Peyer's patch (tissue), 4 donors: ENCODE measurements around the gene RNF152. TPM values are rescaled to one million over a fixed set of nuclear protein-coding genes. Genes with fewer than 3 reads are reported as not detected.

ENCODE experiments used
- DNase-seq, 3 donors: peaks; one replicate each; pipeline ENCODE4 v3.0.0-alpha.2; 2017 to 2019
- H3K27ac ChIP-seq, 4 donors: fragments of 200-600 bp; sonication (generic); one replicate each; pipeline ENCODE4 v1.5.1; 2016 to 2019
- H3K27me3 ChIP-seq, 2 donors: fragments of 200-600 bp; sonication (generic); one replicate each; pipeline ENCODE4 v1.5.1; 2019
- H3K36me3 ChIP-seq, 3 donors: fragments of 200-600 bp; sonication (generic); one replicate each; pipeline ENCODE4 v1.5.1; 2016 to 2019
- H3K4me1 ChIP-seq, 4 donors: fragments of 200-600 bp; sonication (generic); one replicate each; pipeline ENCODE4 v1.5.1; 2016 to 2019
- H3K4me3 ChIP-seq, 4 donors: fragments of 200-600 bp; sonication (generic); 1 replicate in 3 of 4; 2 replicates in 1 of 4; pipeline ENCODE4 v1.5.1; 2016 to 2019; ENCODE audit warnings: mild to moderate bottlenecking in 1 of 4
- H3K9me3 ChIP-seq, 4 donors: fragments of 200-600 bp; sonication (generic); one replicate each; pipeline ENCODE4 v1.5.1; 2016 to 2019; ENCODE audit warnings: mild to moderate bottlenecking in 1 of 4
- POLR2A ChIP-seq, 2 donors: fragments of 450-650 bp; IDR thresholded peaks; one replicate each; pipeline ENCODE4 v1.5.1; 2017; ENCODE audit warnings: antibody characterized with exemption in 2 of 2, mild to moderate bottlenecking in 2 of 2, moderate library complexity in 2 of 2
- total RNA-seq, 4 donors: library from RNA; depleted of rRNA; stranded (reverse); fragments of >200 nt; gene quantifications; one replicate each; pipeline ENCODE4 v1.1.0, GENCODE V29; 2016
- TF ChIP-seq, protein P1 (sequence below), 6 experiments: fragments of 450-650 bp in 4 of 6; fragments of 200-600 bp in 2 of 6; sonication (generic) in 1 of 6; IDR thresholded peaks; one replicate each; pipeline ENCODE4 v1.5.1; 2017 to 2019; ENCODE audit warnings: antibody characterized with exemption in 6 of 6, mild to moderate bottlenecking in 3 of 6, moderate library complexity in 1 of 6

RNF152 gene
- total RNA-seq, 4 donors from 2014 or later = 17.3 to 185 (median 120) TPM

DNA sequence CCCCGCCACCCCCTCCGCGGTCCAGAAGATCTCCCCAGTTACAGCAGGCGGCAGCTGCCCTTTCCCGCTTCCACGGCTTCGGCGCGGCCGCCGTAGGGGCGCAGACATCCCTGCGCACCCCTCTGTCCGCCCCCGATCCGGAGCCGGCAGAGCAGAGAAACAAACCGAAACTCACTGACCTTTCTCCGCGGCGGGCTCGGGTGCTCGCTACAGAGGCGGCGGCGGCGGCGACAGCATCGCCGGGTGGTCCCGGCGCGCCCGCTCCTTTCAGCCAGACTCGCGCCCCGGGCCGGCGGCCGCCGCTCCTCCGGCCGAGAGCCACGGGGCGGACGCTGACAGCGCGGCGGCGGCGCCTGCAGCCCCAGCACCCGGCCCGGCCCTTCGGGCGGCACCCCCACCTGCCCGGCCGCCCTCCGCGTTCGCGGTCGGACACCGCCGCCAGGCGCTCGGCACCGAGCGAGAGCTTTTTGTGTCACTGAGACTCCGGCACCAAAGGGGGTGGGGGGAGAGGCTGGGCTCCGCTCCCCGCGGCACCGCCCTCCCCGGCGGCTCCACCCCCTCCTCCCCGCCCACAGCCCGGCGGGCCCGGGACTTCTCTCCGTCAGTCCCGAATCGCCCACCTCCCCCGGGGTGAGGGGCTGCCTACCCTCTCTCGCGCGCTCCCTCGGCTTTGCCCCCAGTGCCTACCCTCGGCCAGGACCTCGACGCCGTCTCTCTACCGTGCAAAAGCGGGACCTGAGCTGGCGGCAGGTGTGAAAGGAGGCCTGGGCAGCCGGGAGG is 1.4 kb upstream of the RNF152 start:
- peak overlapping the region; percentile 58 to 93 (median 86) for H3K27ac ChIP-seq
- peaks cover 0 to 15% (median 3%) of the 10 kb centered on the region in 4 donors for H3K4me1 ChIP-seq
- TF ChIP-seq, protein P1, sequence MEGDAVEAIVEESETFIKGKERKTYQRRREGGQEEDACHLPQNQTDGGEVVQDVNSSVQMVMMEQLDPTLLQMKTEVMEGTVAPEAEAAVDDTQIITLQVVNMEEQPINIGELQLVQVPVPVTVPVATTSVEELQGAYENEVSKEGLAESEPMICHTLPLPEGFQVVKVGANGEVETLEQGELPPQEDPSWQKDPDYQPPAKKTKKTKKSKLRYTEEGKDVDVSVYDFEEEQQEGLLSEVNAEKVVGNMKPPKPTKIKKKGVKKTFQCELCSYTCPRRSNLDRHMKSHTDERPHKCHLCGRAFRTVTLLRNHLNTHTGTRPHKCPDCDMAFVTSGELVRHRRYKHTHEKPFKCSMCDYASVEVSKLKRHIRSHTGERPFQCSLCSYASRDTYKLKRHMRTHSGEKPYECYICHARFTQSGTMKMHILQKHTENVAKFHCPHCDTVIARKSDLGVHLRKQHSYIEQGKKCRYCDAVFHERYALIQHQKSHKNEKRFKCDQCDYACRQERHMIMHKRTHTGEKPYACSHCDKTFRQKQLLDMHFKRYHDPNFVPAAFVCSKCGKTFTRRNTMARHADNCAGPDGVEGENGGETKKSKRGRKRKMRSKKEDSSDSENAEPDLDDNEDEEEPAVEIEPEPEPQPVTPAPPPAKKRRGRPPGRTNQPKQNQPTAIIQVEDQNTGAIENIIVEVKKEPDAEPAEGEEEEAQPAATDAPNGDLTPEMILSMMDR (IDR thresholded peaks at IDR 0.05) = peak in 4 of 6 experiments; percentile 21 to 76 (median 62)
- TF ChIP-seq POLR2A (IDR thresholded peaks at IDR 0.05) = peak; percentile 46 to 79
- no peaks in the 10 kb centered on the region for H3K9me3 ChIP-seq
- H3K4me3 ChIP-seq = peak overlapping the region; percentile 68 to 99 (median 88)
- peaks cover 0 to 7% (median 0%) of the 10 kb centered on the region in 3 donors for H3K36me3 ChIP-seq
- H3K27me3 ChIP-seq = no peaks in the 10 kb centered on the region
- peak; percentile 24 to 92 (median 88) for DNase-seq

DNA sequence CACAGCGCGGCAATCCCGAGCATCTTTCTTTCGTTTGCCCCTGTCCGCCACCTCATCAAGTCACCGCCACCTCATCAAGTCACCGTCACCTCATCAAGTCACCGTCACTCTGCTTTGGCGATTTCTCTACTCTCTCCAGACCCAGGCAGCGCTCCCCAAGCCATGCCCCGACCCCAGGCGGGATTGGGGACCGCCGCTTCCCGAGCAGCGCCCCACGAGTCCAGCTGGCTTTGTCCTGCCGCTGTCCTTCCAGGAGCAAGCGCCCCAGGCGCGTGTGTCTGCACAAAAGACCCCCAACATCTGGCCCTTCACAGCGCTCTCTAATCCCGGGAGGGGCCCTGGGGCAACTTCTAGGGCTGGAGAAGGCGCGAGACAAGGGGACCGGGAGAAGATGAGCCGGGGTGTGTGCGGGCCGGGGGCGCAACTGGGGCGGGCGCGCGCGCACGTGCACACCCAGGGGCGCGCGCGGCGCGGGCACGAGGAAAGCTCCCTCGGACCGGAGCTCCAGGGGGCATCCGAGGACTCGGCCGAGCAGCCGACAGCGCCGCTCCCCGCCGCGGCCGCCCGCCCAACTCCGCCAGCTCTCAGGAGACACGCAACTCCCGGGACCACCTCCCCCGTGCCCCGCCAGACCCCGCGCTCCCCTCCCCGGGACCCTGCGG is 633 bp upstream of the RNF152 start:
- peak overlapping the region; percentile 68 to 99 (median 88) for H3K4me3 ChIP-seq
- peak overlapping the region; percentile 58 to 93 (median 86) for H3K27ac ChIP-seq
- H3K27me3 ChIP-seq = no peaks in the 10 kb centered on the region
- peaks cover 0 to 7% (median 0%) of the 10 kb centered on the region in 3 donors for H3K36me3 ChIP-seq
- peaks cover 0 to 15% (median 3%) of the 10 kb centered on the region in 4 donors for H3K4me1 ChIP-seq
- TF ChIP-seq, protein P1 (IDR thresholded peaks at IDR 0.05) = no peak
- TF ChIP-seq POLR2A (IDR thresholded peaks at IDR 0.05) = no peak
- DNase-seq = peak in 2 of 3 donors; percentile 53 to 74
- H3K9me3 ChIP-seq = no peaks in the 10 kb centered on the region

DNA sequence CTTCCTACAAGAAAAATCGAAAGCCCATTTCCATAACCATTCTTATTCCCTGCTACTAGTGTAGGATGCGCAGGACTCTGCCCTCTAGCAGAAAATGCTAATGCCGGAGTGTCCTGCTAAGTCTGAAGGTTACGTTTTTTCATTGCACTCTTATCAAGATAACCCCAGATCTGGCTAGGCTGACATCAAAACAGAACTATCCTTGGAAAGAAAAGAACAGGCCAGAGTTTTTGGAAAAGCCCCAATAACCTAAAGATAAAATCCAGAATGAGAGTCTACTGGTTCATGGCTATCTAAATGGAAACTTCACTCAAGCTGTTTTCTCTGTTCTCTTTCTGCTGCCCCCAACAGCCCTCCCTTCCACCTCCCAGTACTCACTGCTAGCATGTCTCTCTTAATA is 913 bp downstream of the RNF152 start:
- no peaks in the 10 kb centered on the region for H3K27me3 ChIP-seq
- peaks cover 0 to 7% (median 0%) of the 10 kb centered on the region in 3 donors for H3K36me3 ChIP-seq
- no peaks in the 10 kb centered on the region for H3K9me3 ChIP-seq
- peak overlapping the region in 2 of 4 donors; percentile 96 to 99 for H3K4me3 ChIP-seq
- no peak for DNase-seq
- peaks cover 0 to 19% (median 3%) of the 10 kb centered on the region in 4 donors for H3K4me1 ChIP-seq
- peak overlapping the region in 1 of 4 donors; percentile 87 for H3K27ac ChIP-seq
- TF ChIP-seq, protein P1 (IDR thresholded peaks at IDR 0.05) = no peak
- no peak for TF ChIP-seq POLR2A (IDR thresholded peaks at IDR 0.05)

DNA sequence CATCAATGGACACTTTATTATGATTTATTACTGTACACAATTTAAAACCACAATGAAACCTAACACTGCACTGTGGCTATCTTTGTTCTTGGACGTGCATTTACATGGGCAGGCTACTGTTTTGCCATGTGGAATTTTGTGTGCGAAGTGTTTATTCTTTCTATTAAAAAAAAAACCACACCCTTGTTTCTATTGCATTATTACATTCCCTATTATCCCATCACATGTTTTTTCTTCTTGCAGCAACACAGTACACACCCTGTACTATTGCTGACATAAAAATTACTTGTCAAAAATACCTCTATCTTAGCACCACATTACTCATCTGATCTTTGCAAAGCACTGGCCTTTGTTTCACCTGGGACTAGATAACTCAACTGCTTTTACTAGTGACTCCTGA is 1.5 kb downstream of the RNF152 start:
- Histone ChIP-seq H3K4me1 (peaks cover 0 to 14% (median 3%) of the 10 kb centered on the region in 4 donors), H3K4me3 (no peak overlapping the region), H3K27me3 (no peaks in the 10 kb centered on the region), H3K9me3 (no peaks in the 10 kb centered on the region), H3K36me3 (peaks cover 0 to 7% (median 0%) of the 10 kb centered on the region in 3 donors), H3K27ac (no peak overlapping the region)
- TF ChIP-seq, protein P1 (IDR thresholded peaks at IDR 0.05) = no peak
- TF ChIP-seq POLR2A (IDR thresholded peaks at IDR 0.05) = no peak
- no peak for DNase-seq

DNA sequence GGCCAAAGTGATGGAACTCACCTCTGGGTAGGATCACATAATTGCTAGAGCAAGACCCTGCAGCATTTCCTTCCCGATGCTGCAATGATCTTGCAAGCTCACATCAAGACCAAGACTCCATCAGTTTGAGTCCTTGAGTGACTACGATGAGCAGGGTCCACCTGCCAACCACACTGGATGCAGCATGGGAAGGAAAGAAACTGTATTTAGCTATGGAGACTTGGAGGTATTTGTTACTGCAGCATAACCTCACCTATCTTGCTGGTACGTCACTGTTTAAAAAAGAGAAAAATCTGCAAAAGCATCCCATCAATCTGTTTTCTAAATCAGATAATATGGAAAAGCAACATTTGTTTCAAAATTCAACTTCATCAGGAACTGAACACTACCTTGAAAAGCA is 2.5 kb downstream of the RNF152 start:
- TF ChIP-seq, protein P1 (IDR thresholded peaks at IDR 0.05) = no peak
- Histone ChIP-seq H3K9me3 (no peaks in the 10 kb centered on the region), H3K4me1 (peaks cover 0 to 14% (median 3%) of the 10 kb centered on the region in 4 donors), H3K27ac (no peak overlapping the region), H3K36me3 (peaks cover 0 to 7% (median 0%) of the 10 kb centered on the region in 3 donors), H3K27me3 (no peaks in the 10 kb centered on the region), H3K4me3 (no peak overlapping the region)
- no peak for DNase-seq
